NCI-H1930 (cell line): Measurements from ENCODE around the gene TMBIM1.

Experiments
- DNase-seq, 2 experiments: peaks; one replicate each; lab custom pipeline; 2025; lab: John Stamatoyannopoulos, UW

TMBIM1 gene

DNA sequence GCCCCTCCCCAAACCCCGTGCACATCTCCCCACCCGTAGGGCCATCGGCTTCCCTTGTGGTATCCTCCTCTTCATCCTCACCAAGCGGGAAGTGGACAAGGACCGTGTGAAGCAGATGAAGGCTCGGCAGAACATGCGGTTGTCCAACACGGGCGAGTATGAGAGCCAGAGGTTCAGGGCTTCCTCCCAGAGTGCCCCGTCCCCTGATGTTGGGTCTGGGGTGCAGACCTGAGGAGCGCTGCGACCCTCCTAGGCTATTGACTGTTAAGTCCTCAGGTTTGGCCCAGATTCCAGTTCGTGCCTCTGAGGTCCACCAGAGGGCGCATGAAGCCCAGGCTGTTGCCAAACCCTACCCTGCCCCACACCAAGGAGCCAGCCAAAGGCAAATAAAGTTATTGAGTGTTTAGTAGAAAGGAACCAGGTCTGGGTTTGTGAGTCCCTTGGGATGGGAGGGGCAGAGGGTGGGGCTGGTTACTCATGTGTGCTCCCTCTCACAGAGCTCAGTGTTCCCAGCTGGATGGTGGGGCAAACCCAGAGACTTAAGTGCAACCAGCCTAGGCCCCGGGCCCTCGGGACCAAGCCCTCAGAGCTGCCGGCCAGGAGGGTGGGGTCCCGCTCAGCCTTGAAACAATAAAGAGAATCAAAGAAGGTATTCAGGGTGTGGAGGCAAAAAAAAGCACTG lies 19.6 kb downstream of the TMBIM1 start:
- peak; percentile 49 to 55 for DNase-seq

DNA sequence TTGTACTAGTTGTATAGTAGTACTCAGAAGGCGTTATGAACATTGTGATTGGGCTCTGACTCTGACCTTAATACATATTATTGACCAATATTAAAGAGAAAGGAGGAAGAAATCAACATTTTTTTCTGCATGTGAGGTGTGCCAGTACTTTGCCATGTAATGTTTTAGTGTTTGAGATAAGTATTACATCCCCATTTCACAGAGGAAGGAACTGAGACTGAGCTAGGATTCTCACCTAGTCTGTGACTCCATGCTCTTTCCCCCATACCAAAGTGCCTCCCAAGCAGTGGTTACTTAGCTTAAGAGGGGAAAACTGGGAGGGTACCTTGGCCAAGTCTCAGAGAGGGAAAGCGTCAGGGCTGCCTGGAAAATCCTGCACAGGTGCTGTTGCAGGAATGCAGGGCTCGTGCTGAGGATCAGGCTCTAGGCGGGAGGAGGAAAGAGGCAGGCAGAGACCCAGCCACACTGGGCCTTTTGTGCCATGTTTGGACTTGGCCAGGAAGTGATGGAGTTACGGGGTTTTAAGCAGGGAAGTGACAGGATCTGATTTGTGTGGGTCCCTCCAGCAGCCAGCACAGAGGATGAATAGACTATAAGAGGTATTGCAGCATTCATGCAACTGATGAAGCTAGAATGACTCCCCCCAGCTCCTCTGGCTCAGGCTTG lies 20.3 kb downstream of the TMBIM1 start:
- DNase-seq, result no peak

DNA sequence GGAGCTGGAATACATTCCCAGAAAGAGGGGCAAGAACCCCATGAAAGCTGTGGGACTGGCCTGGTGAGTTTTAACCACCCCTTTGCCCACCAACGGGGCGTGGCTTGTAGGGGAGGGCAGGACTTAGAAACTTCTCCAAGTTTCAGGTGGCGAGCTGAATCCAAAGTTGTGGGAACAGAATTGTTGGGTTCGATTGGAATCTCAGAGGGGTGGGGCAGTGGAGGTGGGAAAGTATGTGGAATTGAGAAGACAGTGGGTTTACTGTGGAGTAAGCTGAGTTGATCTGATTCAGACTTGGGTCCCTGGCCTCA lies 20.9 kb downstream of the TMBIM1 start:
- DNase-seq, result no peak

DNA sequence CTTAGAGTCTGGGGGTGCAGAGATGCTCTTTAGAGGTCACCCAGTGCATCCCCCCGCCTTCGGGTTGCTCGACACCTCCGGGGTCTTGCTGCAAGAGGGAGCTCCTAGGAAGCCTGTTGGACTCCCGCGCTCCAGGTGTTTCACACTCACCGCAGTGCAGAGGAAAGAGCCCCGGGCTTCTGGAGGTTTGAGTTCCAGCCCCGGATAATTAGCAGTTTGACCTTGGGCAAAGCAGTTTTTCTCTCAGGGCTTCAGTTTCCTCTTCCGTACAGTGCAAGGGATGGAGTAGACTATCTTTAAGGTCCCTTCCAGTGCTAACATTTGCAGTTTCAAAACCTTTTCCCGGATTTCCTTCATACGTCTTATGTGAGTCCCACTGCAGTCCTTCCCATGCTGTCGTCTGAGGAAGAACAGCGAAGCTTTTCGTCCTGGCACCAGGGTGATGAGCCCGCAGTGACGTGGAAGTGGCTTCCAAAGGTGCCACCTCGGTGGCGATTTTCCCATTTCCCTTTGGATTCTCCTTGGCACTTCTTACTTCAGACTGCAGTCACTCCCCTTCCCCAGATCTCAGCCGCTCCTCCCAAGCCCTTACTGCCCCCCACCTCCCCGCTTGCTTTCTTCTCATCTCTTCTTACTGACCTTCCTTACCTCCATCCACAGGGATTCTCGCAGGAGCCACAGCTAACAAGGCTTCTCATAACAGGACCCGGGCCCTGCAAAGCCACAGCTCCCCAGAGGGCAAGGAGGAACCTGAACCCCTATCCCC lies 21.4 kb downstream of the TMBIM1 start:
- no peak for DNase-seq

DNA sequence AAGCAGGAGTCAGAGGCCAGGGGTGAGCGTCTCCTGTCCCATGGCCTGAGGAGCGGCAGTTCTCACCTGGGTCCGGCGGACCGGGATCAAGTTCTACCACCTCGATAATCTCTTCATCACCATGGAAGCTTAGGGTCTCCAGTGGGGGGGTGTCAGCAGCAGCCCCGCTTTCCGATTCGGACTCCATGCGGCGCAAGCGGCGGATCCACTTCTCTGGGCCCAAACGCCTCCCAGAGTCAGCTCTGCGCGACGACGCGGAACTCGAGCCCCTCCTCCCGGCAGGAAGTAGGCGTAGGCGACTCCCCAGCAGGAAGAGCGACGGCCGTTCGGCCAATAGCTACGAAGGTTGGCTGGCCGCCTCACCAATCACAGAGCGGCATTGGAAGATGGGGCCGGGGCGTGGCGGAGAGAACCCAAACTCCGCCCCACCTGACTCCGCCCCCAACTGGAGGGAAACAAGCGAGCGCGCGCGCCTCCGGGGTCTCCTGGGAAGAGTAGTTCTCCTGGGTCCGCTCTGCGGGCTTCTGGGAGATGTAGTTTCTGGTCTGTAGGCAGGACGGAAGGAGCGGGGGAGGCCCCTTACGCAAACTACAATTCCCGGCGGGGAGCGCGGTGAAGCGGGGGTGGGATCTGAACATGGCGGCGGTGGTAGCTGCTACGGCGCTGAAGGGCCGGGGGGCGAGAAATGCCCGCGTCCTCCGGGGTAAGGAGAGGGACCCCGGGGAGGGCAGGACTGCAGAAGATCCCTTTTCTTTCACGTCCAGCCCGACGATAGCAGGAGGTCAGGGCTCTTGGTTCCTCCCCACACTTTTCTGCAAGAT lies 22.2 kb downstream of the TMBIM1 start, which contains the start of the genes AAMP and PNKD:
Gene AAMP, minus strand, starts transcription at position 238 of the 821 bp plus-strand sequence. Its CDS starts 51 bp downstream, at position 187.
Gene PNKD, plus strand, starts transcription at position 620 of the 821 bp plus-strand sequence. Its CDS starts 17 bp downstream, at position 637.
- DNase-seq, result peak; percentile 97 to 99

DNA sequence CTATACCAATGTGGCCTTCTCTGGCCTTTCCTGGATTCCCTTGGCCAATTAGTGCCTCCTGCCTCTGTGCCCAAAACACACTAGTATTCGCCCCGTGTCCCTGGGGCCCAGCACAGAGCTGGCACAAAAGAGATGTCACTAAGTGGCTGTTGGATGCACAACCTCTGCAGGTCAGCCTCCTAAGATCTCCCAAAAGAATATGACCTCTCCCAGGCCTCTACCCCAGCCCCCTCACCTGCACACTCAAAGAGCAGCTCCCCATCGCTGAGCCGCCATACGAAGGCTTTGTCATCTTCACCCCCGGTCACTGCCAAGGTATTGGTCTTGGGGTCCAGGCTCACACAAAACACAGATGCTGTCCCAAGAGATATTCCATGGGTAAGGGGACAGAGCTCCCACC lies 25.0 kb downstream of the TMBIM1 start:
- no peak for DNase-seq

DNA sequence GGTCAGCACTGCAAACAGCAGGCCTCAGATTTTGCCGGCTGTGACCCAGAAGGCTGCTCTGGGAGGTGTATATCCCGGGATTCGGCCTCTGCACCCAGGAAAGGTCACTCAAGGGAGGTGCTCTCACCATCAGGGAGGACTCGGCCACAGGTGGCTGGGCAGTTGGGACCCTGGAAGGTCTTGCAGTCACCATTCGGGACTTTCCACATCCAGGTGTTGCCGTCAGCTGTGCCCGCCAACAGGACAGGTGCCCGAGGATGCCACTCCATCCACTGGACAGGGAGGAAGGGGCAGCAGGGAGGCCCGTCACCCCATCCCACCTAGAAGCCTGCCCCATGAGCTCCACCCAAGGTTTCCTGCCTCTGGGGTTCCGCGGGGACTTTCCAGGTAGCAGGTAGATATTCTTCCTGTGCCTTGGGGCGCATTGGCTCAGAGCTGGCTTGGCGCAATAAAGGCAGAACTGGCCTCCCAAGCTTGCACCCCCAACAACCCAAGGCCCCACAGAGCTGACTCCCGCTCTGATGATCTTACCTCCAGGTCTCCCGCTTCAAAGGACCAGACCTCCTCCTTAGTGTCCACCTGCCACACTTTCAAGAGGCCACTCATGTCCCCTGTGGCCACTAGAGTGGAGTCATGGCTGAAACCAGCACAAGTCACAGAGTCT lies 25.9 kb downstream of the TMBIM1 start:
- DNase-seq, result no peak

- DNase-seq, result no peak
Measured at GRCh38 chr2:218265626-218266025, 26.7 kb downstream of the TMBIM1 start.

DNA sequence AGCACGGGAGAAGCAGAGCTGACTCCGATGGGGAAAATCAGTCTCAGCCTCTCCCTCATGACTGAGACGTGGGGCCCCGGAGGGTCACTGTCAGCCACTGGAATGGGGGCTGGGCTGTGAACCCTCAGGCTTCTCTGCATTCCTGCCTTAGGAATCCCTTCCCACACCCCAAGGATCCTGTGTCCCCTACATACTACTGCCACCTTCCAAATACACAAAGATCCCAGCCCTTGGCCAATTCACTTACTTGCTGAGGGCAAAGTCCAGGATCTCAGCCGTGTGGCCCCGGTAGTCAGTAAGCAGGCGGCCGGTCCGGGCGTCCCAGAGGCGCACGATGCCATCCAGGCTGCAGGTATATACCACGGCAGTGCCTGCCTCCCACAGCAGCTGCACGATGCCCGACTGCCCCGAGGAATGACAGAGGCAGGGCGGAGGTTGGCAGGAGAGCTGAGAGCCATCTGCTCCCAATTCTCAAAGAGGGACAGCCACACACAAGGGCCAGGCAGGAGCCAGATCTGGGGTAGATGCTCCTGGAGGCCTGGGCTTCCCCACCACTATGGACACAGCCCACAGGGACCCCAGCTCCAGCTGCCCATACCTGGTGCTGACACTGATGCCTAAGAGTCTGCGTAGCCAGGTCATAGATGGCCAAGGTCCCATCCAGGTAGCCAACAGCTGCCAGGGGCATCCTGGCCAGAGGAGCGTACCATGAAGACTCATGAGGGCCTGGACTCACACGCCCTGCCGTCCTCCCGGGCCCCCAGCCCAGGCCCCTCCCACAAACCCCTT lies 27.3 kb downstream of the TMBIM1 start:
- DNase-seq, result no peak

GRCh38 chr2:218263817-218264641 lies 28.3 kb downstream of the TMBIM1 start:
- DNase-seq, result no peak

DNA sequence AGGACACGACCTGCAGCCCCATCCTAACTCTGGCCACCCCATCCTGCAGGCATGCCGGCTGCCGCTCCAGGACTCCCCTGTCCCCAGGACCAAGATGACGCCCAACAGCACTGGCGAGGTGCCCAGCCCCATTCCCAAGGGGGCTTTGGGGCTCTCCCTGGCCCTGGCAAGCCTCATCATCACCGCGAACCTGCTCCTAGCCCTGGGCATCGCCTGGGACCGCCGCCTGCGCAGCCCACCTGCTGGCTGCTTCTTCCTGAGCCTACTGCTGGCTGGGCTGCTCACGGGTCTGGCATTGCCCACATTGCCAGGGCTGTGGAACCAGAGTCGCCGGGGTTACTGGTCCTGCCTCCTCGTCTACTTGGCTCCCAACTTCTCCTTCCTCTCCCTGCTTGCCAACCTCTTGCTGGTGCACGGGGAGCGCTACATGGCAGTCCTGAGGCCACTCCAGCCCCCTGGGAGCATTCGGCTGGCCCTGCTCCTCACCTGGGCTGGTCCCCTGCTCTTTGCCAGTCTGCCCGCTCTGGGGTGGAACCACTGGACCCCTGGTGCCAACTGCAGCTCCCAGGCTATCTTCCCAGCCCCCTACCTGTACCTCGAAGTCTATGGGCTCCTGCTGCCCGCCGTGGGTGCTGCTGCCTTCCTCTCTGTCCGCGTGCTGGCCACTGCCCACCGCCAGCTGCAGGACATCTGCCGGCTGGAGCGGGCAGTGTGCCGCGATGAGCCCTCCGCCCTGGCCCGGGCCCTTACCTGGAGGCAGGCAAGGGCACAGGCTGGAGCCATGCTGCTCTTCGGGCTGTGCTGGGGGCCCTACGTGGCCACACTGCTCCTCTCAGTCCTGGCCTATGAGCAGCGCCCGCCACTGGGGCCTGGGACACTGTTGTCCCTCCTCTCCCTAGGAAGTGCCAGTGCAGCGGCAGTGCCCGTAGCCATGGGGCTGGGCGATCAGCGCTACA lies 29.4 kb downstream of the TMBIM1 start:
- DNase-seq, result no peak

GRCh38 chr2:218262237-218262600 lies 30.1 kb downstream of the TMBIM1 start:
- no peak for DNase-seq

DNA sequence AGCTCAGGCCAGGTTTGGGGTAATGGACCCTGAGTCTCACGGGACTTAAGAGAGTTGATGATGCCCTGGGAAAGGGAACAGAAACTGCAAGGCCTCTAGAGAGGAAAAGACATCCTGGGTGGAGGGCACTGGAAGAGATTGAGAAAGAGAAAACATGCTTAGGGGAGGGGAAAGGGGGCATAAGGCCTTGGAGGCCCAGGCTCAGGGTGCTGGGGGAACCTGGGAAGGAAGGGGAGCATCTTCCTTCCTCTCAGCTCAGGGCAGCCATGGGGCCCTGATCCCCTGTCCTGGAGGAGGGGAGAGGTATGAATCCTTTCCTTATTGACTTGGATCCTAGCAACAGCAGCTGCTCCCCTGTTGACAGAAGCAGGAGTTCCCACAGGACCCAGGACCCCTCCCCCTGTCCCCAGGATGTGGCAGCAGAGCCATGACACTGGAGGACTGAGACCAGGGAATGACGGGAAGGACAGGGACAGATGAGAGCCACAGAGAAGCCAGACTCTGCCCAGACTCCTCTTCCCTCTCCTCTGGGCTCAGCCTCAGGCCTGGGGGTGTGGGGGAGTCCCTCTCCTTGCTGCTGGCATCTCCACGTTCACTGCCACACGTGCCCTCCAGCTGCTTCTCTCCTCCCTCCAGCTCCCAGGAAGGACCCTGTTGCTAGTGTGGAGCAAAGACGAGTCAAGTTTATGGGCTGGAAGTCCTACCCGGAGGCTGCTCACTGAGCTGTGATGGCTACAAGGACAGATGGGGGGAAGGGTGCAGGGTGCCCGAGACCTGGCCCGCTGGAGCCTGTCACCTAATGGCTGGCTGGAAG lies 30.7 kb downstream of the TMBIM1 start:
- DNase-seq, result no peak

GRCh38 chr2:218260742-218261422 lies 31.4 kb downstream of the TMBIM1 start, which contains the start of gene GPBAR1:
Gene GPBAR1 (plus strand): TSS chr2:218261015. CDS start chr2:218262725, 1,710 bp downstream.
- no peak for DNase-seq

DNA sequence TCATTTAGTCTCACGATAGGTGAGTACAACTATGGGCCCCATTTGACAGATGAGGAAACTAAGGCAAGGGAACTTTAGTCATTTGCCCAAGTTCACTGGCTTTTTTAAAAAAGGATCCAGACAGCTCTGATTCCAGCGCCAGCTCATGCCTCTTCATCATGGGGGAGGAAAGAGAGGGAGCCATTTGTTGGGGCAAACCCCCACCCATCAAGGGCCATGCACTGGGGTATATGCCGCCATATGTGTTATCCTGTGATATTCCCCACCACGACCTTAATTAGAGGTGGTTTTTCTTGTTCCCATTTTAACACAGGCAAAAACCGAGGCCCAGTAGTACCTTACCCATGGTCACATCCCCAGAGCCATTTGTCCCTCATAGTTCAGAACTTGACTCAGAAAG lies 32.1 kb downstream of the TMBIM1 start:
- no peak for DNase-seq

- no peak for DNase-seq
Measured at GRCh38 chr2:218259099-218259961, 33.0 kb downstream of the TMBIM1 start.
